Measurements from ENCODE around the gene FAT1.

Gene FAT1

GRCh38 chr4:186724058-186724863, 605 bp upstream of the FAT1 start:
- DNase-seq (ENCODE audit: low spot score) = no peak

- DNase-seq (ENCODE audit: low spot score) = no peak
Measured at GRCh38 chr4:186722796-186723291, 812 bp downstream of the FAT1 start.

- DNase-seq (ENCODE audit: low spot score) = no peak
Measured at GRCh38 chr4:186719925-186720694, 3.5 kb downstream of the FAT1 start.

GRCh38 chr4:186717556-186717955, 6.1 kb downstream of the FAT1 start:
- DNase-seq (ENCODE audit: low spot score) = no peak

GRCh38 chr4:186715077-186715476, 8.6 kb downstream of the FAT1 start:
- DNase-seq (ENCODE audit: low spot score) = no peak

- no peak for DNase-seq (ENCODE audit: low spot score)
Measured at GRCh38 chr4:186714006-186714675, 9.5 kb downstream of the FAT1 start.

- no peak for DNase-seq (ENCODE audit: low spot score)
Measured at GRCh38 chr4:186712690-186713089, 11.0 kb downstream of the FAT1 start.

- no peak for DNase-seq (ENCODE audit: low spot score)
Measured at GRCh38 chr4:186710521-186711119, 13.0 kb downstream of the FAT1 start.

- DNase-seq (ENCODE audit: low spot score) = no peak
Measured at GRCh38 chr4:186709517-186709916, 14.1 kb downstream of the FAT1 start.

- no peak for DNase-seq (ENCODE audit: low spot score)
Measured at GRCh38 chr4:186708554-186708953, 15.1 kb downstream of the FAT1 start.

- no peak for DNase-seq (ENCODE audit: low spot score)
Measured at GRCh38 chr4:186707996-186708395, 15.7 kb downstream of the FAT1 start.

GRCh38 chr4:186707574-186707973, 16.1 kb downstream of the FAT1 start:
- DNase-seq (ENCODE audit: low spot score) = no peak

GRCh38 chr4:186704057-186704456, 19.6 kb downstream of the FAT1 start:
- DNase-seq (ENCODE audit: low spot score) = no peak

- DNase-seq (ENCODE audit: low spot score) = no peak
Measured at GRCh38 chr4:186703510-186703909, 20.1 kb downstream of the FAT1 start.

GRCh38 chr4:186702940-186703339, 20.7 kb downstream of the FAT1 start:
- DNase-seq (ENCODE audit: low spot score) = no peak

GRCh38 chr4:186702297-186702696, 21.4 kb downstream of the FAT1 start:
- no peak for DNase-seq (ENCODE audit: low spot score)

- DNase-seq (ENCODE audit: low spot score) = no peak
Measured at GRCh38 chr4:186701788-186702187, 21.9 kb downstream of the FAT1 start.

GRCh38 chr4:186701273-186701672, 22.4 kb downstream of the FAT1 start:
- DNase-seq (ENCODE audit: low spot score) = no peak

GRCh38 chr4:186700746-186701145, 22.9 kb downstream of the FAT1 start:
- DNase-seq (ENCODE audit: low spot score) = no peak

- DNase-seq (ENCODE audit: low spot score) = no peak
Measured at GRCh38 chr4:186699881-186700397, 23.7 kb downstream of the FAT1 start.

- DNase-seq (ENCODE audit: low spot score) = no peak
Measured at GRCh38 chr4:186699298-186699697, 24.4 kb downstream of the FAT1 start.

GRCh38 chr4:186698525-186698924, 25.1 kb downstream of the FAT1 start:
- DNase-seq (ENCODE audit: low spot score) = no peak

Data from germinal center (tissue), 1 donor.